RPMI7951 (cell line): ENCODE measurements around the gene PCYOX1L. TPM values are rescaled to one million over a fixed set of nuclear protein-coding genes. Genes with fewer than 3 reads are reported as not detected.
A peak's percentile ranks its signal among the peaks of the same experiment; 100 is the strongest.

ENCODE experiments used
- DNase-seq: peaks from one replicate; pipeline ENCODE4 v3.0.0-alpha.2; 2012; ENCODE audit warnings: low read depth
- total RNA-seq: library from RNA; depleted of rRNA; stranded (reverse); fragments of >200 nt; shearing (Covaris generic); gene quantifications from 2 replicates; pipeline ENCODE4 v1.2.3, GENCODE V29; 2014; rRNA removed

PCYOX1L gene, protein sequence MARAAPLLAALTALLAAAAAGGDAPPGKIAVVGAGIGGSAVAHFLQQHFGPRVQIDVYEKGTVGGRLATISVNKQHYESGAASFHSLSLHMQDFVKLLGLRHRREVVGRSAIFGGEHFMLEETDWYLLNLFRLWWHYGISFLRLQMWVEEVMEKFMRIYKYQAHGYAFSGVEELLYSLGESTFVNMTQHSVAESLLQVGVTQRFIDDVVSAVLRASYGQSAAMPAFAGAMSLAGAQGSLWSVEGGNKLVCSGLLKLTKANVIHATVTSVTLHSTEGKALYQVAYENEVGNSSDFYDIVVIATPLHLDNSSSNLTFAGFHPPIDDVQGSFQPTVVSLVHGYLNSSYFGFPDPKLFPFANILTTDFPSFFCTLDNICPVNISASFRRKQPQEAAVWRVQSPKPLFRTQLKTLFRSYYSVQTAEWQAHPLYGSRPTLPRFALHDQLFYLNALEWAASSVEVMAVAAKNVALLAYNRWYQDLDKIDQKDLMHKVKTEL
- 3.4 and 6.2 TPM in 2 replicates for total RNA-seq

DNA sequence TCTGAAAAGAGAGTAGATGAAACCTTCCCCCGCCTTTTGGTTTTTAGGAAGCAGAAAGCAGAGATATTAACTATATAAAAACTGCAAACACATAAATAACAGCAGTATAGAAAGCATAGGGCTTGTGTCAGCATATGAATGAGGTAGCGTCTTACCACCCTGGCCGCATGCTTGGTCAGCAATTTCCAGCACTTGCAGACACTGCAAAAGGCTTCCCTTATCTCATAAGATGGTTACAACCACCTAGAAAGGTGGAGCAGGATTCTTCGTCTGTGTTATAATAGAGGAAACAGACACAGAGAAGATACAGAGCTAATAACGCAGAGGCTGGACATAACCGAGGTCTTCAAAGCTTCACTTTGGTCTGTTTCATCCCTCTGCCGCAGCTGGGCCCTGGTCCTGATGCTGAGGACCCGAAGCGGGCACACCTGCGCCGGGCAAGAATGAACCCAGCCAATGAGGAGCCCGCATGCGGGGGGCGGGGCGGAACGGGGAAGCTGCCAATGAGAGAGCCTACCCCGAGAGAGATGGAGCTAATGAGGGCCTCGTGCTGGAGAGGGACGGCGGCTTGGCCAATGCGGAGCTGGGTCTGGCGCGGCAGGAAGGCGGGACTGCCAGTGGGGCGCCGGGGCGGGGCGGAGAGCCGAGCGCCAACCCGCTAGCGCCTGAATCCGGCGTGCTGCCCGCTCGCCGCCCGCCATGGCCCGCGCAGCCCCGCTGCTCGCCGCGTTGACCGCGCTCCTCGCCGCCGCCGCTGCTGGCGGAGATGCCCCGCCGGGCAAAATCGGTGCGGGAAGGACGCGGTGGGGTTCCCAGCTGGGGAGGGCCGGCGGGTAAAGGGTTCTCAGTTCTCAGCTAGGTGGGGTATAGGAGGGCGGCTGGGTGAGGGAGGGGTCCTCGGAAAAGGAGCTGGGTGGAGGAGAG, at the start of gene PCYOX1L:
PCYOX1L (plus strand) TSS at position 677 of the 924 bp plus-strand sequence; CDS start at position 700, 23 bp downstream.
- peak; percentile 93 for DNase-seq

DNA sequence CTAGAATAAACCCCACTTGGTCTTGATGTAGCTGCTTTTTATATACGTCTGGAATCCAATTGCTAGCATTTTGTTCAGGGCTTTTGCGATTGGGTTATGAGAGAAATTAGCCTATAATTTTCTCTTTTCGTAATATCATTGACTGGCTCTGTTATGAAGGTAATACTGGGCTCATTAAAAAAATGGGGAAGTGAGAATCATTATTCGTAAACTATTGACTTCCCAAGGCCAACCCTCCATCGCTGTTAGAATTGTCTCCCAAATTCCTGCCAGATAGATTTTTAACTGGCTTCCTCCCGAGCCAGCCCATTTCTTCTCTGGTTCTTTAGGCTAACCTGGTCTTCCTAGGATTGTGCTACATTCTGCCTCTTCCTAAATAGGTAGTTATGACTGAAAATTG, 48.5 kb upstream of the PCYOX1L start:
- no peak for DNase-seq

DNA sequence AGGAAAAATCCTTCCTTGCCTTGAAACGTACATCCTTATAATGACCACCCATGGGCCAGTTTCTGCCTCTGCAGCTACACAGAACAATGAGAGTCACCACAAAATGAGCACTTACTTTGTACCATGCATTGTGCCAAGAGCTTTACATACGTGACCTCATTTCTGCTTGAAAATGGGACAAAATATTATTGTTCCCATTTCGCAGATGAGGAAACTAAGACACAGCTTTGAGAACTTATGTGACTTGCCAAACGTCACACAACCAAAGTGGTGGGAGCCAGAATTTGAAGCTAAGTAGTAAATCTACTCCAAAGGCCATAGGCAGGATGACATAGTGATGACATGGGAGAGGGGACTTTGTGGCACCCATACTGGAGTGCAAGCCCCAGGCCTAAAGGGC, 47.4 kb upstream of the PCYOX1L start:
- DNase-seq: no peak

DNA sequence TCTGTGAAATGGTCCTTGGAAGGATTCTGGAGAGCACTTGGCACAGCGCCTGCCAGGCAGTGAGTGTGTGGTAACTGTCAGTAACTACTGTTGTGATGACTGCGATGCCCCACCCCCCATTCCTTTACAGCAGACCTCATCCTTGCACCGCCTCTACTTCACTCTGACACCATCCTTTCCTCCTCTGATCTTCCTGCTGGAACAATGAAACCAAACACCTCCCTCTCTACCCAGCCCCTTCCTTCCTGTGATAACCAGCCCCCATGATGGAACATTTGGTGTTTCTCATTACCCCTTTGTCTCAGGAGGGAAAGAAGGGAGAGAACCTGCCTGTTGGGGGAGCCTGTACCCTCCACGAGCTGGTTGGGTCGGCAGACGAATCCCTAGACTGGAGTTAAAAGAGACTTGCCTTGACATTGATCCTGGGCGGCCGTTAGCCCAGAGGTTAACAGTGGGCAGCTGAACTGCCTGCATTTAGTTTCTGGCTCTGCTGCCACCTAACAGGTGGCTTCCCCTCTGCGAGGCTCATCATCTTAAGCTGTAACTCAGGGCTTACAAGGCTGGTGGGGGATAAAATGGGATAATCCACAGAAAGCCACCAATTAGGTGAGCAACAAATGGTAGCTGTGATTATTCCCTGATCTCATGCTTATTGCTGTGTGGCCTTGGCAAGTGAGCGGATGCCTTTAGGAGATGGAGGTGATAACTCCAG, 46.7 kb upstream of the PCYOX1L start:
- no peak for DNase-seq

DNA sequence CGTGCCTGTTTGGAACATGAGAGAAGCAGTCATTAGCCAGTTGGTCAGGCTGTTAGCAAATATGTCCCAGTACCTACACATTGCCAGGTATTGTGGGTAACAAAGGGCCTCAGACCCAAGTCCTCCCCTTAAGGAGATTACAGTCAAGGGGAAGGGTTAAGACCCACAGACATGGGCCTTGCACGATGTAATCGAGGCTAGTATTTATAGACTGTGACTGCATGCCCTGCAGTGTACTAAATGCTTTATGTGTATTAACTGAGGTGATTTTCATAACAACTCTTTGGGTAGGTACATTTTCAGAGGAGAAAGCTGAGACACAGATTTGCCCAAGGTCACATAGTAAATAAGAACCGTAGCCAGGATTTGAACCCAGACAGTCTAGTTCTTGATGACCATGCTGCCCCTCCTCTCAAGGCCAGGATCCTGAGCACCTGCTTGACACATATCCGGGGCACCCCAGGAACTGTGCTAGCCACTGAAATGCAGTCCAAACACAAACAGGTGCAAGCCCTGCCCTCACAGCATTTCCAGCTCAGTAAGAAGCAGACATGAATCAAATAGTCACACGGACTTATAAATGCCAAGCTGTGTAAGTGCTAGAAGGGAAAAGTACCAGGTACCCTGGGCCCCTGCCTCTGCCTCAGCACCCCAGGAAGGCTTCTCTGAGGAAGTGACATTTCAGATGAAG, 44.5 kb upstream of the PCYOX1L start:
- DNase-seq: no peak

DNA sequence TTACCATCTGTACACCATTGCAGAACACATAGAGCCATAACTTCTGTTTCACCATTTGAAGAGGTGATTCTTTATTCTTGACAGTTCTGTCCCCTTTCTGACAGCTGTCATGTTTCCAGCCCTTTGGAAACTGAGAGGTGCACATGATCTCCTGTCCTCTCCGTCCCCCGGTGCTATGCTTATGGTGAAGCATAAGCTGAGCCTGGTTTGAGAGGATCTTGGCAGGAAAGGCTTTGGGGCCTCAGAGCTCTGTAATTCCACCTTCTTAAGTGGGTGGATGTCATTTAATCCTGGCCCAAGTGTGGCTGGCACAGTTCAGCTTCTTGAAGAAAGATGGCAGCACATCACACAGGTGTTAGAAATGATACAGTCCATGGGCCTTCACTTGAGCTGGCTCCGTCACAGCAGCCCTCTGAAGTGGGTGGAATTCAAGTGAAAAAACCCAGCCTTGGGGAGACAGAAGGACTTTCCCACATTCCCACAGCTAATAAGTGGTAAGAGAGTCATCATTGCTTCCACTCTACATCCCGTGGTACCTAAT, 43.2 kb upstream of the PCYOX1L start:
- DNase-seq: no peak

DNA sequence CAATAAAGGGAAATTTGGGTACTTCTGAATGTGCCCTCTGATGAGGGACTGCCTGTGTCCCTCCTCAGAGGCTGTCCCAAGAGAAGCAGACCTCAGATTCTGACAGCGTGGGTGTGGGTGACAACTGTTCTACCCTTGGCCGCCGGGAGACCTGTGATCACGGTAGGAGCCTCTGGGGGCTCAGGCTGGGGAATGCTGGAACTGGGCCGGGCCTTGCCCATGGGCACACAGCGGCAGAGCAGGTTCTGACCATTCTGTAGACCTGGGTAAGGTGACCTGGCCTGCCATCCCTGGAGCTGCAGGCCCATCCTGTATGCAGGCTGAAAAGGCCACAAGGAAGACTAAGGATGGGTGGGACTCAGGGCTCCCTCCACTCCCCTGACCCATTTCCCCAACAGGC, 42.1 kb upstream of the PCYOX1L start:
- DNase-seq: no peak

DNA sequence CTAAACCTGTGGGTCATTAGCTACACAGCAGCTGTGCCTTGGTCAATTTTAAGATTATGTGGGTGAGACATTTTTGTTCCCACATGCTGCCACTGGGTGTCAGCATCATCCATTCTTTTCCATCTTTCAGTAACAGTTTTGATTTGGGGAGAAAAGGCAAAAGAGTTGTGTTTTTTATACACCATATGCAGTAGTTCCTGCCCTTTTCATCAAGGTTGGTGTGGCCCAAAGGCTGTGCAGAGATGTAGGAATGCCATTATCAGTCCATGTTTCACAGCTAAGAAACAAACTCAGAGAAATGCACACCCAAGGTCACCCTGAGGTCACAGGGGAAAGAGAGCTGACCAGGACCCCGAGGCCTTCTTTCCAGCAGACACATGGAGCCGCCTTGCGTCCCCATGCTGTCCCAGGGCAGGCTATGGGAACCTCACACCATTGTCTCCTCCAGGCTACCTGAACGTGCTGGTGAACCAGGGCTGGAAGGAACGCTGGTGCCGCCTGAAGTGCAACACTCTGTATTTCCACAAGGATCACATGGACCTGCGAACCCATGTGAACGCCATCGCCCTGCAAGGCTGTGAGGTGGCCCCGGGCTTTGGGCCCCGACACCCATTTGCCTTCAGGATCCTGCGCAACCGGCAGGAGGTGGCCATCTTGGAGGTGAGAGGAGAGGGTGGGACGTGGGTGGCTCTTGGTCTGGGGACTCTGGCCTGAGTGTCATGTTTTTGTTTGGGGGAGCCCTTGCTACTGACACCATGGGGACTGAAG, 40.4 kb upstream of the PCYOX1L start:
- peak; percentile 40 for DNase-seq

DNA sequence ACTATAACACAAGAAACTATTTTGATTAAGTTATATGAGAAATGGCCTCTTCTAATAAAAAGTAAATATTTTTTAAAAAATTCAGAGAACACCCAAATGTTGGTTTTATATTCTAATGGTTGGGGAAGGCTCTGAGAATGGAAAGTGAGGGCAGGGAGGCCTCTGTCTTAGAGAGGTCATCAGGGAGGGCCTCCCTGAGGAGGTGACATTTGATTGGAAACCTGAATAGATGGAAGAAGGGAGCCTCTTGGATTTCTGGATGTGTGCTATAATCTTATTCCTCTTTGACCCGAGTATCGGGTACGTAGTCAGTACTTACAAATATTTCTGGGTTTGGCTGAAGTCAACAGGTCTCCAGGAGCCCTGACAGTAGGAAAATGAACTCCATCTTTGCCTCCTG, 38.7 kb upstream of the PCYOX1L start:
- DNase-seq: no peak

DNA sequence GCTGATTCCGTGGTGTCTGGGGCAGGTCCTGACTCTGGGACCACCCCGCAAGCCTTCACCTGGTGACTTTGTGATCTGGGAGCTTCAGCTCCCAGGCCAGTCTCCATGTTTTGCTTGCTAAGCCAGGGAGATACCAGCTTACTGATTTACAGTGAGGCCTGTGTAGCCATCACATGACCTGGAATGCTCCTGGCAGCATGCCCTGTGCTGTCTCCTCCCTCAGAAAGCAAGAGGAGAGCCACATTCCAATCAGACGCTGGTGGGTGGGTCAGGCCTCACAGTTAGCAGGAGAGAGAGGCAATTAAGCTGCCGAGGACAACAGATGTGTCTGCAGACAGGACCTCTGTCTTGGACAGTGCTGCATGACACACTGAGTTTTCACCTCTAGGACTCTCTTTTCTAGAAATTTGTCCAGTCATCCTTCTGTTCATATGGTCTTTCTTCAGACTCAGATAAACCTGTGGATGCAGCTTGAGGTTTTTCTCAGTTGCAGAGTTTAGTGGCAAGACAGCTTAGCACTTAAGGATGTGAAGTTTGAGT, 37.0 kb upstream of the PCYOX1L start:
- peak; percentile 86 for DNase-seq

DNA sequence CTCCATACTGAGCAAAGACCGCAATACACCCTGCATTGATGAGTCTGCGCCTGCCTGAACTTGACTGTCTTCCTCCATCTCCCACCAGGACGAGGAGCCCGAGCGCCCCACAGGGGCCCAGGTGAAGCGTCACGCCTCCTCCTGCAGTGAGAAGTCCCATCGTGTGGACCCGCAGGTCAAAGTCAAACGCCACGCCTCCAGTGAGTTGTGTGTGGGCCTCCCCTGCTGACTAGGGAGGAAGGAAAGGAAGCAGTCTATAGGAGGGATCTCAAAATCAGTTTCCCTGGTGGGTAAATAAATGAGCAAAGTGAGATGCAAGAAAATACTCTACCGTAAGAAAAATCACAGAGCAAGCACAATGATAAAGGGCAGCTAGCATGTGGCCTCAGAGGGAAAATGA, 35.3 kb upstream of the PCYOX1L start:
- DNase-seq: no peak

DNA sequence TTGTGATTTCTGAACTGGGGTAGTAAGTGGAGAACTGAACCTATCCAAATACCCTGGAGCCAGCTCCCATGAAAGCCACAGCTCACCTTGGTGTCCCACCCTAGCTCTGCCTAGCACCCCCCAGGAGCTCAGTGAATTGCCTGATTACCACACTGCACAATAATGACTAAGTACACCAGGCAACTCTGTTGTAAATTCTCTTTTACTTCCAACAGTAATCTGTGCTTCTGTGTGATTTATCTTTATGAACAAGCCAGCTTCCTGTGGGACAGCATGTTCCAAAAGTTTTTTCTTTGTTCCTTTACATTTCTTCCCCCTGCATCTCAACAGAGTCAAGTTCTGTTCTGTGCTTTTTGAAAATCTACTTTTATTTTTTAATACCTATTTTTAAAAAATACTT, 34.6 kb upstream of the PCYOX1L start:
- no peak for DNase-seq

DNA sequence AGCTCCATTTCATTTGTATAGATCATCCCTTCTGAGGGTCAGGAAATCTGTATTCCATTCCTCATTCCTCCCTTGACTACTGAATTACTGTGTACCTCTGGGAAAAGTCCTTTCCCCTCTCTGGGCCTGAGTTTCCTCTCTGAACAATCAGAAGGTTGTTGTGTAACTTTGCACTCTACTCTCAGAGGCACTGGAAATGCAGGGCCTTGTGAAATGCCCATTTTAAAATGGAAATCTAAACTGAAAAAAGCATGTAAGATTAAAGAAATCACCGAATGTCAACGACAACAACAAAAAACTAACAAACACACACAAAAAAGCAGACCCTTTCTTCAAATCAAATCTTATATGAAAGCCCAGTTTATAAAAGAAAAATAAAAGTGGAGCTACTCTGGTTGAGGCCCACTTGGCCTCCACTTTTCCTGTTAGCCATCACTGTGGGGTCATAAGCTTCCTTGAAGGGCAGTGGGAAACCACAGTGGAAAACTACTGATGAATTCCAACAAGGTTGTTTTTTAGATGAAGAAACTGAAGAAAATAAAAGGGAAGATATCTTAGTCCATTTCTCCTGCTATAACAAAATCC, 34.1 kb upstream of the PCYOX1L start:
- no peak for DNase-seq

DNA sequence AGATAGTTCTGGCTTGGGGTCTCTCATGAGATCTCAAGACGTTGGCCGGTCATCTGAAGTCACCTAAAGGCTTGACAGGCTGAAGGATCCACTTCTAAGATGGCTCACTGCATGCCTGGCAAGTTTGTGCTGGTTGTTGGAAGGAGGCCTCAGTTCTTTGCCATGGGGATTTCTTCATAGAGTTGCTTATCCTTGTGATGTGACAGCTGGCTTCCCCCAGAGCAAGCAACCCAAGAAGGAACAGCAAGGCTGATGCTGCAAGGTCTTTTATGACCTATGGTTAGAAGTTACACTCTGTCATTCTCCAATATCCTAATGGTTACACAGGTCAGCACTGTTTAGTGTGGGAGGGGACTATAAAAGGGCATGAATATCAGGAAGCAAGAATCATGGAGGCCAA, 33.2 kb upstream of the PCYOX1L start:
- no peak for DNase-seq

DNA sequence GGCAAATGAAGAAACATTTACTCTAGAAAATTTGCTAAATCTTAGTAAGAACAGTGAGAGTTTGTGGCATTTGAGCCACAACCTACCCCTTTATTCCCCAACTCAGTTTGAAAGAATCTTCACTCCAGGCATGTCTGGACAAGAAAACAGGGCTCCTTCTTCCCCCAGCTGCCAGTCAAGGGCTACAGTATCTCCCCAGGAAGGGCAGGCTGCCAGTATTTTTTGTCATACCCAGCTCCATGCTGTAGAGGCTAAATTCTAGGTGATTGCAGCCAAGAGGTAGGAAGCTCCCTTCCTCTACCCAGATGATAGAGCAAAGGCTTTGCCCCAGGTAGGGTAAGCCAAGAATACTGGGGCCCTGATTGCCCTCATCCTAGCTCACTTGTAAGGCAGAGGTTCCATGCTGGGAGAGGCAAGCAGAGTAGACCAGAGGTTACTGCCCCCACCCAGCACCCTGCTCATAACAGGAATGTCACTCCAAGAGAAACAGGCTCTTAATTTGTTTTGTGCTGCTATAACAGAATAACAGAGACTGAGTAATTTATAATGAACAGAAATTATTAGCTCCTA, 32.6 kb upstream of the PCYOX1L start:
- DNase-seq: no peak

DNA sequence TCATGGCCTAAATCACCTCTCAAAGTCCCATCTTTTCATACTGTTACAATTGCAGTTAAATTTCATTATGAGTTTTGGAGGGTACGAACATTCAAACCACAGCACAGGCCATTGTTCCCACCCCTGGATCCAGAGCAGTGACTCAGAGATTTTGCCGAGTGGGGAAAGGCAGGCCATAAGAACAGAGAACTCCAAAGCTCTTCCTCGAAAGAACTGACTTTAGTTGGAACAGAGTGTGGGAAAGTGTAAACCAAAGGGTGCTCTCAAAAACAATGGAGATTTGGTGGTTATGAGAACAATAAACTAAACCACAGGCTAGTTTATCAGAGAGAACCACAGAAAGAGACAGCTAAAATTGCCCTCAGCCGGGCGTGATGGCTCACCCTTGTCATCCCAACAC, 32.0 kb upstream of the PCYOX1L start:
- DNase-seq: no peak

DNA sequence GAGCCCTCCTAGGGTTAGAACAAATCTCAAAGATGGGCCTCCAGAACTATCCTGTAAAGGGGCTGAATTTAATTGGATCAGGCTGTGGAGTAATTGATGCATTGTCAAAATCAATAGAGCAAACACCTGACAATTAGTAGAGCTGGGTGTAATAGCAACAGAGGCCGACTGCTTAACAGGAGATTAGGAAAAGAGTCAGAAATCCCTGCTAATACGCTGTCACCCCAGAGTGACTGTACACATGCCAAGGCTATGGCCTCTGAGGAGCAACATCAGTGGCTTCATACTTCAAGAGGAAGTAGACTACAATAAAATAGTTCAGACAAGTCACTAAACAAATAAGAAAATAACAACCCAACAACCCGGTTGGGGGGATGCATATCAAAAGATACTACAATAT, 31.2 kb upstream of the PCYOX1L start:
- DNase-seq: no peak

DNA sequence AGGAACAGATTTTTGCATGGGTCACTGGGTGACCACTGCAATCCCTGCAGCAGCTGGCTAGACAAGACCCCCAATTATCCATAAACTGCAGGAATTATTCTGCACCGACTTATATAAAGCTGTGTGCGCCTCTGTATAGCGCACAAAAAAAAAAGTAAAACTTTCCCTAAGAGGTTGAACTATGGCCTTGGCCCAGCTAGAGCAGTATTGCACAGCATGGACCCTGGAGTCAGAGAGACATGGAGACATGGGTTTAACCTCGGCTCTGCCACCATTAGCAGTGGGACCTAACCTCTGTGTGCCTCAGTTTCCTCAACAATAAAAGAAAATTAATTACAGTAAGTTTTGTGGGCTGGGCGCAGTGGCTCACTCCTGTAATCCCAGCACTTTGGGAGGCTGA, 29.7 kb upstream of the PCYOX1L start:
- DNase-seq: no peak

DNA sequence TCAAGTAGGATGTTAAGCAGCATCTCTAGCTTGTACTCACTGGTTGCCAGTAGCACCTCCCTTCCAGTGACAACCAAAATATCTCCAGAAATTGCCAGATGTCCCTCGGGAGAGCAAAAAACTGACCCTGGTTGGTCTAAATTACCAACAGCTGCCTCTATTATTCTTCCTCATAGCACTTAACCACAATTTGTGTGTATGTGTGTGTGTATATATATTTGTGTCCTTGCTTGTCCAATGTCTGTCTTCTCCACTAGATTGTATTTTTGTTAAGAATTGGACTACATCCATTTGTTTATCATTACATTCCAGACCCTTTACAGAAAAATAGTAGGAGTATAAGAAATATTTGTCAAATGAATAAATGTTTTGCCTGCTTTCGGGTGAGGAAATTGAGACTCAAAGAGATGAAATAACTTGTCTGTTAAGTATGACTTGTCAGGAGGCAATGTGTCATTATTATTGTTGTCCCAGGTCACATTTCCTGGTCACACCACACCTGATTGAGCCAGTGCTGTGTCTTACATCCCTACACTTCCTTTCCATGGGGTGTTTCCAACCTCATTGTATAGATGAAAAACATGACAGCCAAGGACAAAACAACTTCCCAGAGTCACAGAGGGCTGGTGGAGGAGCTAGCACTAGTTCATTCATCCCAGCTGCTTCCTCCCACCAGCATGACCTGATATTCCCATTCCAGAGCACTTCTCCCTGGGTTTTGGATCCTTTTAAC, 24.0 kb upstream of the PCYOX1L start:
- no peak for DNase-seq
